ENCODE data around the gene CAPZA1.

- TF ChIP-seq POLR2A (IDR thresholded peaks at IDR 0.05; ENCODE audit: low read depth, low read length), result no peak
- TF ChIP-seq, protein P1, sequence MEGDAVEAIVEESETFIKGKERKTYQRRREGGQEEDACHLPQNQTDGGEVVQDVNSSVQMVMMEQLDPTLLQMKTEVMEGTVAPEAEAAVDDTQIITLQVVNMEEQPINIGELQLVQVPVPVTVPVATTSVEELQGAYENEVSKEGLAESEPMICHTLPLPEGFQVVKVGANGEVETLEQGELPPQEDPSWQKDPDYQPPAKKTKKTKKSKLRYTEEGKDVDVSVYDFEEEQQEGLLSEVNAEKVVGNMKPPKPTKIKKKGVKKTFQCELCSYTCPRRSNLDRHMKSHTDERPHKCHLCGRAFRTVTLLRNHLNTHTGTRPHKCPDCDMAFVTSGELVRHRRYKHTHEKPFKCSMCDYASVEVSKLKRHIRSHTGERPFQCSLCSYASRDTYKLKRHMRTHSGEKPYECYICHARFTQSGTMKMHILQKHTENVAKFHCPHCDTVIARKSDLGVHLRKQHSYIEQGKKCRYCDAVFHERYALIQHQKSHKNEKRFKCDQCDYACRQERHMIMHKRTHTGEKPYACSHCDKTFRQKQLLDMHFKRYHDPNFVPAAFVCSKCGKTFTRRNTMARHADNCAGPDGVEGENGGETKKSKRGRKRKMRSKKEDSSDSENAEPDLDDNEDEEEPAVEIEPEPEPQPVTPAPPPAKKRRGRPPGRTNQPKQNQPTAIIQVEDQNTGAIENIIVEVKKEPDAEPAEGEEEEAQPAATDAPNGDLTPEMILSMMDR (IDR thresholded peaks at IDR 0.05; ENCODE audit: extremely low read depth in 1 of 2, insufficient read depth in 1 of 2, low read depth in 1 of 2, low read length in 2 of 2), result no peak
Measured at GRCh38 chr1:112697781-112698201, 78.2 kb downstream of the CAPZA1 start.

Data from endothelial cell of umbilical vein (primary cell).